Naive B cell (primary cell): ENCODE results near the gene PRR29. TPM values are rescaled to one million over a fixed set of nuclear protein-coding genes. Genes with fewer than 3 reads are reported as not detected.
A peak's percentile ranks its signal among the peaks of the same experiment; 100 is the strongest.
"Not testable (repeated sequence)": the region's sequence is repeated elsewhere in the genome, so short reads cannot be mapped to it uniquely, and the experiment has no call there.

ENCODE experiments used
- ATAC-seq, 2 donors: fragments of 150-1000 bp; cut with Tn5 transposase; 2 replicates each; pipeline ENCODE4 v1.10.0; 2021; ENCODE audit warnings: low read depth in 2 of 2, mild to moderate bottlenecking in 2 of 2, moderate library complexity in 2 of 2
- DNase-seq: peaks from one replicate; pipeline ENCODE4 v3.0.0; 2022
- H3K27ac Mint-ChIP-seq, 6 donors: one replicate each; pipeline ENCODE4 v1.8.0; 2020 to 2022; ENCODE audit warnings: mild to moderate bottlenecking in 6 of 6, mixed read lengths in 6 of 6, moderate library complexity in 5 of 6, inconsistent platforms in 2 of 6
- H3K27me3 Mint-ChIP-seq, 3 donors: one replicate each; pipeline ENCODE4 v1.8.0; 2021 to 2022; ENCODE audit warnings: mixed read lengths in 3 of 3, mild to moderate bottlenecking in 1 of 3
- H3K36me3 Mint-ChIP-seq, 2 donors: one replicate each; pipeline ENCODE4 v1.8.0; 2020 to 2022; ENCODE audit warnings: mixed read lengths in 2 of 2, inconsistent platforms in 1 of 2, mild to moderate bottlenecking in 1 of 2
- H3K4me1 Mint-ChIP-seq, 3 donors: one replicate each; pipeline ENCODE4 v1.8.0; 2020 to 2022; ENCODE audit warnings: mixed read lengths in 3 of 3, inconsistent platforms in 1 of 3, mild to moderate bottlenecking in 1 of 3, moderate library complexity in 1 of 3
- H3K4me3 Mint-ChIP-seq, 8 donors: one replicate each; pipeline ENCODE4 v1.8.0; 2020 to 2022; ENCODE audit warnings: mild to moderate bottlenecking in 8 of 8, mixed read lengths in 8 of 8, moderate library complexity in 8 of 8, inconsistent platforms in 2 of 8
- H3K9me3 Mint-ChIP-seq, 7 donors: one replicate each; pipeline ENCODE4 v1.8.0; 2020 to 2022; ENCODE audit warnings: mixed read lengths in 7 of 7, mild to moderate bottlenecking in 5 of 7, inconsistent platforms in 2 of 7, moderate library complexity in 1 of 7
- polyA plus RNA-seq, 6 donors: library from polyadenylated mRNA; unstranded; fragments of 300-500 nt; fragmentation: Illumina TruSeq; gene quantifications; one replicate each; pipeline ENCODE4 v1.2.3, GENCODE V29; 2021; ENCODE audit warnings: low read depth in 6 of 6

PRR29 gene
- polyA plus RNA-seq, 6 donors from 2014 or later, result 3.5 to 6.8 (median 5.8) TPM

DNA sequence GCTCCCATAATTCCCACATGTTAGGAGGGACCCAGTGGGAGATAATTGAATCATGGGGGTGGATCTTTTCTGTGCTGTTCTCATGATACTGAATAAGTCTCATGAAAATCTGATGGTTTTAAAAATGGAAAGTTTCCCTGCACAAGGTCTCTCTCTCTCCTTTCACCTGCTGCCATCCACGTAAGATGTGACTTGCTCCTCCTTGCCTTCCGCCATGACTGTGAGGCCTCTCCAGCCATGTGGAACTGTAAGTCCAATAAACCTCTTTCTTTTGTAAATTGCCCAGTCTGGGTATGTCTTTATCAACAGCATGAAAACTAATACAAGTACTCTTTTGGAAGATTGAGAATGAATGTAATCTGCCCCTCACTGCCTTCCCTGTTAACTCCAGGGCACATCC, 15.5 kb upstream of the PRR29 start:
- H3K36me3 Mint-ChIP-seq, result peaks cover 5 to 15% of the 10 kb centered on the region in 2 donors
- H3K9me3 Mint-ChIP-seq, result peaks cover 6 to 16% (median 10%) of the 10 kb centered on the region in 7 donors
- DNase-seq, H3K4me3 Mint-ChIP-seq, ATAC-seq, H3K27me3 Mint-ChIP-seq: not testable (repeated sequence)
- peak overlapping the region in 1 of 6 donors; percentile 74 for H3K27ac Mint-ChIP-seq
- H3K4me1 Mint-ChIP-seq, result peaks cover 9 to 24% (median 23%) of the 10 kb centered on the region in 3 donors

DNA sequence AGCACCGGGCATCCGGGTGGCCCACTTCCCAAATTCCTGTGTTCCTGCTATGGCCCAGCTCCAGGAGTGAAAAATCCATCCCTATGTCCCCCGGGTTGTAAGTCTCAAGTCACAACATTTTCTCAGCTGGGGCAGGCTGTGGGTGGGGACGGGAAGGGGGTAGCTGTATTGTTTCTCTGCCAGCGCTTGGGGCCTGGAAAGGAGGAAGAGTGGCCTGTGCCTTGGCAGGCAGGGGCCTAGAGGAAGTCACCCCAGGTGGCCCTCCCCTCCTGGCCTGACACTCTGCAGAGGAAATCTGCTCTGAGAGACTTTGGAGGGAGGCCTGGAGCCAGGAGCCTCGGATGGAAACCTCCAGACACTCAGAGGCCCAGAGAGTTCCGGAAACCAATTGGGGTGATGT, 14.8 kb upstream of the PRR29 start:
- Mint-ChIP-seq H3K9me3 (peaks cover 6 to 16% (median 10%) of the 10 kb centered on the region in 7 donors), H3K27ac (no peak overlapping the region), H3K4me3 (no peak overlapping the region), H3K27me3 (no peaks in the 10 kb centered on the region), H3K36me3 (peaks cover 5 to 15% of the 10 kb centered on the region in 2 donors), H3K4me1 (peaks cover 10 to 24% (median 23%) of the 10 kb centered on the region in 3 donors)
- ATAC-seq (peak in 1 of 2 donors; percentile 20), DNase-seq (no peak)

DNA sequence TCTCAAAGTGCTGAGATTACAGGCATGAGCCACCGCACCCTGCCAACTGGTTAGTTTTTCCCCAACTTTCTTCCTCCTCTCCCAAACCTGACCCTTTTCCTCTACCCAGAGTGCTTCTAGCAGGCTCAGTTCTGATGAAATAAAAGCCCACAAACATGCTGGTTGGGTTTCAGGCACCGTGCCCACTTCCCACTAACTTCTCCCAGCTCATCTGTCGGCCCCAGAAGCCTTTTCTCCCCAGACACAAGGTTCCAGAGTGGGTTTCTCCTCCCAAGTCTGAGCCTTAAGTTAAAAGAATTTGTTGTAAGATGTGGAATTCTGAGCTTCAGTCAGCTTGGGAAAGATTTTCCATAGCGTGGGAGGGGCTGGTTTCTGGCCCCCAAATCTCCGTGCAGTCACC, 13.9 kb upstream of the PRR29 start:
- Mint-ChIP-seq H3K9me3 (peaks cover 6 to 16% (median 10%) of the 10 kb centered on the region in 7 donors), H3K36me3 (peaks cover 5 to 15% of the 10 kb centered on the region in 2 donors), H3K27me3 (no peaks in the 10 kb centered on the region), H3K4me1 (peaks cover 10 to 24% (median 23%) of the 10 kb centered on the region in 3 donors), H3K27ac (no peak overlapping the region), H3K4me3 (no peak overlapping the region)
- ATAC-seq, result no peak
- DNase-seq, result no peak

DNA sequence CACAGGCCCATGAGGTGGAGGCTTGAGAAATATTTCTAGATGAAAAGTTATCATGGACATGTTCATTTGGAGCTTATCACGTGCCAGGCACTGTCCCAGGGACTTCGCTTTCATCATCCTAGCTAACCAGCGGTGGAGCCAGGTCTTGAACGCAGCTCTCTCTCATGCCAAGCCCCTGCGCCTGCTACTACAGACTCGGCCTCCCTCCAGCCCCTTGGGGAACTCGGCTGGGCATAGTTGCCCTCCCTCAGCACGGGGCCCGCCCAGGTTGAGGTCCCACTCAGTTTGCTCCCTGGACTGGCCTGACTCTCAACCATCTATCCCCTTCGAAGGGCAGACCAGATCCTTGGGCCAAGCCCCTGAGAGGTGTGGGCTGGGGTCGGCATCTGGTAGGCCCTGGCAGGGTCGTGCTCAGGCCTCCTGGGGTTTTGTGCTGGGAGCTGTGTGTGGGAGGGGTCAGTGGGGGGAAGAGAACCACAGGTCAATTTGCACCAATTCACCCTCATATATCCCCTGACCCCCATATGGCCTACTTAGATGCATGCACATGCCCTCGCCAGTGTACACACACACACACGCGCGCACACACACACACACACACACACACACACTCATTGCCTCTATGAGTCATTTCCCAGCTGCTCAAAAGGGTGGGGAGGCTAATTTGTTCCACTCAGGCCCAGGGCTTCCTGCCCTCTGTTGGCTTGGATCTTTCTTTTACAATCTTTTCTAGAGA, 13.3 kb upstream of the PRR29 start:
- Mint-ChIP-seq H3K27me3 (no peaks in the 10 kb centered on the region), H3K27ac (peak overlapping the region in 3 of 6 donors; percentile 28 to 76 (median 65)), H3K9me3 (peaks cover 6 to 16% (median 10%) of the 10 kb centered on the region in 7 donors), H3K4me3 (no peak overlapping the region), H3K4me1 (peaks cover 13 to 28% (median 27%) of the 10 kb centered on the region in 3 donors), H3K36me3 (peaks cover 5 to 15% of the 10 kb centered on the region in 2 donors)
- peak; percentile 21 to 52 for ATAC-seq
- DNase-seq, result no peak

DNA sequence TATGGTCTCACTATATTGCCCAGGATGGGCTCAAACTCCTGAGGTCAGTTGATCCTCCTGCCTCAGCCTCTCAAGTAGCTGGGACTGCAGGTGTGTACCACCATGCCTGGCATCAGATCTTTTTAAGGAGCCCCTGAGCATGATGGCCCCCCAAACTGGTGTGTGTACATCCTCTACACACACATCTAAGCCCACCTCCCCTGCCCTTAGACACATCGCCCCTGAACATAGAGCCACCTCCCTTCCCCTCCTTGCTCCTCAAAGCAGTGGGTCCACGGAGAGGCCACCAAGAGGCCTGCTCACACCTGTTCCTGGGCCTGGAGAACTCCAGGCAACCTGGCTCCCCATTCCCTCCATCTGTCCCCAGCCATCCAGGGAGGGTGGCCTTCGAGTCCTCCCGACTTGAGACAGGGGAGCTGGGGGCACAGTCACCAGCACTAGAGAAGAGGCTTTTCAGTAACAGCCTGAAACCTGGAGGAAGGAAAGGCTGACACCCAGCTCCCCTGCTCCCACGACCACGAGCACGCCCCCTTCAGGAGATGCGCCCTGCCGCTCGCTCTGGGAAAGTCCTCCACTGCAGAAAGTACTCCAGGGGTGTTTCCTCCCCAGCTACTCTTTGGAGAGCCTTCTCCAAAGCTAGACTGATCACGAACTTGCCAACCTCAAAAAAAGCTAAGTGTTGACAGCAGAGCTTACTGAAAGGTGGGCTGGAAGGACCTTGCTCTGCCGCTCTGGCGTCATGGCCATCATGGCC, 12.6 kb upstream of the PRR29 start:
- no peaks in the 10 kb centered on the region for H3K27me3 Mint-ChIP-seq
- ATAC-seq (no peak), DNase-seq (no peak)
- peak overlapping the region in 3 of 8 donors; percentile 6 to 35 (median 10) for H3K4me3 Mint-ChIP-seq
- peaks cover 5 to 15% of the 10 kb centered on the region in 2 donors for H3K36me3 Mint-ChIP-seq
- H3K9me3 Mint-ChIP-seq, result peaks cover 6 to 16% (median 10%) of the 10 kb centered on the region in 7 donors
- peaks cover 20 to 36% (median 35%) of the 10 kb centered on the region in 3 donors for H3K4me1 Mint-ChIP-seq
- H3K27ac Mint-ChIP-seq, result peak overlapping the region in 3 of 6 donors; percentile 58 to 76 (median 65)

DNA sequence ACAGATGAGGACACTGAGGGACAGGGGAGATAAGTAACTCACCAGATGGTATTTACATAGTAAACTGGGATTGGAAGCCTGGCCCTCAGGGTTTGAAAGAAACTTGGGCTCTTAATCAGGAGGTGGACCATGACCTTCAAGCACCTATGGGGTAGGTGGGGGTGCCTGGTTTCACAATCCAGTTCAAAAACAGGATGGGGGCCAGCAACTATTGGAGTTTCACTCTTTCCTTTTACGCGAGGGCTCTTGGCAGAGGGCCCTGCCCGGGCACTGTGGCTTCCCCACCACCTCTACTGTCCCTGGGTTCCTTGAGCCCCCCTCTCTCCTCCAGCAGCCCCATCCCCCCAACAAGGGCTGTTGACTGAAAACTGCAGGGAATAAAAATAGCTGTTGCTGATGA, 11.3 kb upstream of the PRR29 start:
- Mint-ChIP-seq H3K4me3 (no peak overlapping the region), H3K4me1 (peaks cover 24 to 47% (median 46%) of the 10 kb centered on the region in 3 donors), H3K27ac (no peak overlapping the region), H3K9me3 (peaks cover 6 to 13% (median 8%) of the 10 kb centered on the region in 7 donors), H3K27me3 (no peaks in the 10 kb centered on the region), H3K36me3 (peaks cover 5 to 14% of the 10 kb centered on the region in 2 donors)
- ATAC-seq (no peak), DNase-seq (no peak)

DNA sequence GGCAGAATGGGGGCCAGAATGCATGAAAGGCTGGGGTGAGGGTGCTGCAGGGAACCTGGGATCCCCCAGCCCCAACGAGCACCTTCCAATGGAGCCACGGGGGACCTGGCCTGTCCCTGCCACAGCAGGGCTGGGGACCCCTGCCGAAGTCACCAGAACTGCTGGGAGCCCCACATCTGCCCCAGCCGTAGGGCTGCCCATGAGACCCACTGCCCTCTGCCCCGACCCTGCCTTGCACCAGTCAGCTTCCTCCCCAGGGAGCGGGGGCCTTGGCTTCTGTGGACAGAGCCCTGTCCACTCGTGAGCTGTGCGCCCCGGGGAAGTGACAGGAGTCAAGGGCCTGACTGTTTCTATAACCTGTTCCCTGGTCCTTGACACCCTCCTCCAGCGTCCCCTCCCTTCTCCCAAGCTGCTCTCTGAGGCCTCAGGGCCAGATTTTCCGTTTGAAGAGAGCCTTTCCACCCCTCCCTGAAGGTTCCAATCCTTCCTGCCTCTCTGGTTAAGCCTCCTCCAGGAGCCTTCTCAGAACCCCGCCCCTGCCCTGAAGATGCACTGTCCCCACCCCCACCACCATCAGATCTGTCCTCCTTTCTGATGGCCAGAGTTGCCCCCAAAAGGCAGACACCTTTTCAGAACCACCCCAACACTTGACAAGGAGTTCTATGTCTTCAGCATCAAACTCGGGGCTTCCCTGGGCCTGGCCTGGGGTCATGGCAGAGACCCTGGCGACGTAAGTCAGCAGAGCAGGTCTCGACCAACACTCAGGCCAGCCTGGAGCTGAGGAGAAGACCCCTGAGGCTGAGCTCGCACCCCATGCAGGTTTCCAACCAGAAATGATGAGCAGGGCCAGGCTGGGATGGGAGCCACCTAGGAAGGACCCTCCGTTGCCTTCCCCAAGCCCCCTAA, 10.7 kb upstream of the PRR29 start:
- Mint-ChIP-seq H3K27me3 (peaks cover 0 to 2% (median 0%) of the 10 kb centered on the region in 3 donors), H3K9me3 (peaks cover 3 to 7% (median 5%) of the 10 kb centered on the region in 7 donors), H3K4me1 (peaks cover 31 to 53% (median 52%) of the 10 kb centered on the region in 3 donors), H3K27ac (peak overlapping the region in 2 of 6 donors; percentile 68 to 82), H3K4me3 (peak overlapping the region in 1 of 8 donors; percentile 40), H3K36me3 (peaks cover 4 to 8% of the 10 kb centered on the region in 2 donors)
- DNase-seq (no peak), ATAC-seq (no peak)

DNA sequence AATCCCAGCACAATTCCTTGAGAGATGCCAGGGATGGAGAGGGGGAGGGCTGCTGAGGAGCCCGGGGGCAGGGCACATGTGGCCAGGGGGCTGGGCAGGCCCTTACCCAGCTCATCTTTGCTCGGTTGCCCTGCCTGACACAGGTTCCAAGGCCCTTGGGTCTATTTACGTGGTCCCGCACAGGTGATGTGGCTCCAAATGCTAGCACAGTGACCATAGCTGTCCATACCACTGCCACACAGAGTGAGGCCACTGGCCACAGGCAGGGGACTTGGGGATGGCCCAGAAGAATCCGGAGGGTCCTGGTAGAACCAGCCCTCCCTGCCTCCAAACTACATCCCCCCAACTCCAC, 10.0 kb upstream of the PRR29 start:
- no peak for ATAC-seq
- no peak for DNase-seq
- H3K4me1 Mint-ChIP-seq, result peaks cover 36 to 53% (median 52%) of the 10 kb centered on the region in 3 donors
- no peak overlapping the region for H3K4me3 Mint-ChIP-seq
- peaks cover 0 to under 1% (median 0%) of the 10 kb centered on the region in 7 donors for H3K9me3 Mint-ChIP-seq
- peaks cover 0 to 1% of the 10 kb centered on the region in 2 donors for H3K36me3 Mint-ChIP-seq
- peaks cover 0 to 8% (median 0%) of the 10 kb centered on the region in 3 donors for H3K27me3 Mint-ChIP-seq
- H3K27ac Mint-ChIP-seq, result peak overlapping the region in 1 of 6 donors; percentile 68

DNA sequence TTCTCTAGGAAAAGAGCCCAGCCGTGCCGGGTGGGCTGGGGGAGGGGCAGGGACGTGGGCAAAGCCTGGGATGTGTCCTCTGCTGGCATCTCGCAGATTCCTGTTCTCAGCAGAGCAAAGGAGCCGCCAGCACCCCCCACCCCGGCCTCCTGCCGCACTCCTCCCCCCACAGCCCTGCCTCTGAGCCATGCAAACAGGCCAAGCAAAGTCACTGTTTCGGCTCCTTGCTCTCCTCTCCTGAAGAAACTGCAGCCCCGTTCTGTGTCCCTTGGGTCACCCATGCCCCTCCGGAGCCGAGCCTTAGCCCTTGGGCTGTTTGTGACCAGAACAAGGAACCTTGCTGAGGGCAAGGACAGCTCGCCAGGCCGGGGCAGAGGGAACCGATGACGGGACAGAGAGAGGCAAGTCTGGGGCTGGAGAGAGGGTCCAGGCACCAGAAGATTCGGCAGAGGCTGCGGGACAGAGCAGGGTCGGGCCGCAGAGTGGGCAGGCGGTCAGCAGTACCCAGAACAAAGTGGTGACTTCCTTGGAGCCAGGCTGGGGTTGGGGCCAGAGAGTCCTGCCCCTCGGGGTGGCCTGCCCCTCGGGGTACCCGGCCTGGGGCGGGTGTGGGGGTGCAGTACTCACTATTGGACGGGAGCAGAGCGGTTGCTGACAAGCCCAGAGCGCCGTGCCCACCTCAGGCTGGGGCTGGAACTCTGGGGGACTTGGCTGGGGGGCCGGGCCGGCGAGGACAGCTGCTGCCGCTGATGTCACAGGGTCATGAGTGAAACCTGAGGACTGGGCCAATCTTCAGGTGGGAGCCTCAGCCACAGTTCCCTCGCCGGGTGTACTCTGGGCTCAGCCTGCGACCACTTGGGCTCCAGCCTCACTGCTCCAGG, 9.2 kb upstream of the PRR29 start:
- Mint-ChIP-seq H3K27me3 (peaks cover 0 to 8% (median 0%) of the 10 kb centered on the region in 3 donors), H3K27ac (peak overlapping the region in 1 of 6 donors; percentile 8), H3K4me3 (peak overlapping the region in 1 of 8 donors; percentile 47), H3K36me3 (no peaks in the 10 kb centered on the region), H3K9me3 (no peaks in the 10 kb centered on the region), H3K4me1 (peaks cover 42 to 59% (median 55%) of the 10 kb centered on the region in 3 donors)
- ATAC-seq (no peak), DNase-seq (no peak)

DNA sequence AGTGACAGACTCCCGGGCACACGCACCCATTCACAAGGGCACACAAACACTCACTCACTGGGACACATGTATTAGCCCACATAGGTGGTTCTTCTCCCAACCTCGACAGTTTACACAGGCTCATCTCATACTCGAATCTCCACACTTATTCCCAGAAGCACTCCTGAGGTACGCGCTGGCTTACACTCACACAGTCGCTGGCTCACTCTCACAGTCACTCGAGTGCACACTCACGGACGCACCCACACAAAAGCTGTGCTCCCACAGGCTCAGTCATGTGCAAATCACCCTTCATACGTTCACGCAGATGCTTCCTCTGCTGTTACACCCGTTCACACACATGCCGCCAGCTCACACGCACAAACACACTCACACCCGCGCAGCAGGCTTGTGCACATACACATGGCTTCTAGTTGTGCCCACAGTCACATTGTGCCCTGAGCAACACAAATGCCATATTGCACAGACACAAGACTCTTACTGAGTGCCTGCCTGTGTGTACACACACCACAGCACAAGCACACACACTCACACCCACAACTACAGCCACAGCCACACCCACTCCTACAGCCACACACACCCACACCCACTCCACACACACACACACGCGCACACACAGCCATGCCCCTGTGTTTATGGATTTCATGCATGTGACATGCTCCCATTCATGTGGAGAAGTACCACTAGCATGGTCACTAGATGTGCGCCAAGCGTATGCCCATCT, 8.4 kb upstream of the PRR29 start:
- Mint-ChIP-seq H3K4me1 (peaks cover 39 to 58% (median 54%) of the 10 kb centered on the region in 3 donors), H3K27me3 (peaks cover 0 to 8% (median 0%) of the 10 kb centered on the region in 3 donors), H3K36me3 (no peaks in the 10 kb centered on the region), H3K4me3 (peak overlapping the region in 5 of 8 donors; percentile 50 to 87 (median 78)), H3K9me3 (no peaks in the 10 kb centered on the region), H3K27ac (peak overlapping the region in 4 of 6 donors; percentile 8 to 93 (median 74))
- no peak for ATAC-seq
- no peak for DNase-seq

DNA sequence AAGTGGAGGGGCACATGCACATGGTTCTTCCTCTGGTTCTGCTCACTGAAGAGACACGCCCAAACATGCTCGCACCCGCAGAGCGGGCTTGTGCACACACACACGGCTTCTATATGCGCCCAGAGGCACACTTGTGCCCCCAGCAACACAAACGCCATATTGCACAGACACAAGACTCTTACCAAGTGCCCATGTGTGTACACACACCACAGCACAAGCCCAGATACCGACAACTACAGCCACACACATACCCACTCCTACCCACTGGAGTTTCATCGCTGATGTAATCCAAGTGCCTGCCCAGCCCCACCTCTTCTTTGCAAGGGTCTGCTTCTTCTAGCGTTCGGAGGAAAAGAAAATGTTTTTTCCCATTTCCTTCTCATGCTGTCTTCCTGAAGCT, 6.5 kb upstream of the PRR29 start:
- Mint-ChIP-seq H3K4me1 (peaks cover 35 to 45% (median 42%) of the 10 kb centered on the region in 3 donors), H3K4me3 (peak overlapping the region in 5 of 8 donors; percentile 29 to 78 (median 39)), H3K27me3 (peaks cover 0 to 8% (median 0%) of the 10 kb centered on the region in 3 donors), H3K36me3 (no peaks in the 10 kb centered on the region), H3K9me3 (no peaks in the 10 kb centered on the region), H3K27ac (peak overlapping the region in 2 of 6 donors; percentile 83)
- ATAC-seq, result no peak
- DNase-seq, result no peak
